ENCODE measurements around the gene PDE9A. TPM values are rescaled to one million over a fixed set of nuclear protein-coding genes. Genes with fewer than 3 reads are reported as not detected.

The PDE9A gene
- total RNA-seq, 1 donor = not detected

DNA sequence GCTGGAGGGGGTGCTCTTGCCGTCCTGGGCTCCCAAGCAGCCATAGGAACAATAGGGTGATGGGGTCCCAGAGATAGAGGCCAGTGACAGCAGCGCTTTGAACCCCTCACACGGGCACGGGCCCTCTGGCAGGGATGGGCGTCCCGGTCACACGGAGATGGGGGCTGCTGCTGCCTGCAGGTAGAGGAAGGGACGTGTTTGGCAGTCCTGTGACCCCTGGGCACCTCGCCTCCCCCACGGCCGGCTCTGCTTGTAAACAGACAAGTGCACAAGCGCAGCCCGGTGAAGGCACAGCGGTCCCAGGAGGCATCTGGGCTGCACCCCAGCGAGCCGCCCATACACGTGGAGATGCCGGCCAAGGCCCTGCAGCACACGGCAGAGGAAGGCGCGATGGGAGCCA, 36.5 kb upstream of the PDE9A start:
- H3K4me3 ChIP-seq (ENCODE audit: low read depth, low read length) = no peak overlapping the region
- TF ChIP-seq, protein P1, sequence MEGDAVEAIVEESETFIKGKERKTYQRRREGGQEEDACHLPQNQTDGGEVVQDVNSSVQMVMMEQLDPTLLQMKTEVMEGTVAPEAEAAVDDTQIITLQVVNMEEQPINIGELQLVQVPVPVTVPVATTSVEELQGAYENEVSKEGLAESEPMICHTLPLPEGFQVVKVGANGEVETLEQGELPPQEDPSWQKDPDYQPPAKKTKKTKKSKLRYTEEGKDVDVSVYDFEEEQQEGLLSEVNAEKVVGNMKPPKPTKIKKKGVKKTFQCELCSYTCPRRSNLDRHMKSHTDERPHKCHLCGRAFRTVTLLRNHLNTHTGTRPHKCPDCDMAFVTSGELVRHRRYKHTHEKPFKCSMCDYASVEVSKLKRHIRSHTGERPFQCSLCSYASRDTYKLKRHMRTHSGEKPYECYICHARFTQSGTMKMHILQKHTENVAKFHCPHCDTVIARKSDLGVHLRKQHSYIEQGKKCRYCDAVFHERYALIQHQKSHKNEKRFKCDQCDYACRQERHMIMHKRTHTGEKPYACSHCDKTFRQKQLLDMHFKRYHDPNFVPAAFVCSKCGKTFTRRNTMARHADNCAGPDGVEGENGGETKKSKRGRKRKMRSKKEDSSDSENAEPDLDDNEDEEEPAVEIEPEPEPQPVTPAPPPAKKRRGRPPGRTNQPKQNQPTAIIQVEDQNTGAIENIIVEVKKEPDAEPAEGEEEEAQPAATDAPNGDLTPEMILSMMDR (IDR thresholded peaks at IDR 0.05; ENCODE audit: insufficient read depth, low read length) = no peak
- no peak for DNase-seq (ENCODE audit: low read depth)

DNA sequence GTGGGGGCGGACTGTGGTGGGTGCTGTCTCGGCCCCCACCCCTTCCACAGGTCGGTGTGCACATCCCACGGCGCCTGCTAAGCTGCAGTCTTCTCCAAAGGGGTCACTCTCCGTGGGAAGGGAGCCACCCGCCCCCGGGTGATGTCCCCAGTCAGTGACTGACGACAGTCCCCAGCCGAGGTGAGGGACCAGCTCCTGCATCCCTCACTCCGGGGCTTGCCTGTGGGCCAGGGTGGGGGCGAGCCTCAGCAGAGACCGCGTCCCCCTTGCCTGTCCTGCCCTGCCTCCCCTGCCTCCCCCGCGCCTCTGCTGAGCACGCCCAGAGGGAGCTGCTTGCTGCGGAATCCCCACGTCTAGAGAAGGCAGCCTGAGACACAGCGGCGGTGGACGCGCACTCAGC, 35.9 kb upstream of the PDE9A start:
- no peak overlapping the region for H3K4me3 ChIP-seq (ENCODE audit: low read depth, low read length)
- DNase-seq (ENCODE audit: low read depth) = no peak
- TF ChIP-seq, protein P1 (IDR thresholded peaks at IDR 0.05; ENCODE audit: insufficient read depth, low read length) = no peak

DNA sequence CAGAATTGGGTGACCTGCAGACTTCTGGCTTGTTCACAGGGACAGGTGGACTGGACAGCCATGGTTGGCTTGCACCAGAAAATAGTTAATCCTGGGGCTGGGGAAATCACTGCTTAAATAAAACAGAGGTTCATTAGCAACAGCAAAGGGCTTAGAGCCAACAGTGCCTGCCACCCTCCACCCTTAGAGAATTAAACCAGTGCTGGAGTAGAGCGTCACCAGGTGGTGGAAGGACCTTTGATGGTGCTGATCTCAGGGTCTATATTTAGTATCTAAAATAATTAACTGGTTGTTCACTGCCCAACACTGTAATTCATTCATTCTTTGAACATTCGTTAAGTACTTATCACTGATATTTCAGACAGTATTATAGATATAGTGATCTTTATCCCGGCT, 34.7 kb upstream of the PDE9A start:
- TF ChIP-seq, protein P1 (IDR thresholded peaks at IDR 0.05; ENCODE audit: insufficient read depth, low read length) = no peak
- no peak overlapping the region for H3K4me3 ChIP-seq (ENCODE audit: low read depth, low read length)
- no peak for DNase-seq (ENCODE audit: low read depth)

DNA sequence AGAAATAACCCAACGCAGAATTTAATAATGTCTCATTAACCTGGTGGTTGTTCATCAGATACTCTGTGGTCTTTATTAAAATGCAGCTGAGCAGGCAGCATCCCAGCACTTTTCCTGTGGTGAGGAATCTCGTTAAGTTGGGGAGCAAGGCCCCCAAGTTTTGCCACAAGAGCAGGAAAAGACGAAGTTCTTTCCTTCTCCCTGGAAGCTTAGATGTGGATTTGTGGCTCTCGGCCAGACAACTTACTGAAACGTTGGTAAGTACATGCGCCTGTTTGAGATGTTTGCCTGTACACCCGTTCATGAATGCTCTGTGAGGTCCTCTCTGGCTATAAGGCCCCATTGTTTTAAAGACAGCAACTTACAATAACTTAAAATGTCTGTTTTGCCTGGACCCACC, 34.3 kb upstream of the PDE9A start:
- TF ChIP-seq, protein P1 (IDR thresholded peaks at IDR 0.05; ENCODE audit: insufficient read depth, low read length) = no peak
- H3K4me3 ChIP-seq (ENCODE audit: low read depth, low read length) = no peak overlapping the region
- DNase-seq (ENCODE audit: low read depth) = no peak

DNA sequence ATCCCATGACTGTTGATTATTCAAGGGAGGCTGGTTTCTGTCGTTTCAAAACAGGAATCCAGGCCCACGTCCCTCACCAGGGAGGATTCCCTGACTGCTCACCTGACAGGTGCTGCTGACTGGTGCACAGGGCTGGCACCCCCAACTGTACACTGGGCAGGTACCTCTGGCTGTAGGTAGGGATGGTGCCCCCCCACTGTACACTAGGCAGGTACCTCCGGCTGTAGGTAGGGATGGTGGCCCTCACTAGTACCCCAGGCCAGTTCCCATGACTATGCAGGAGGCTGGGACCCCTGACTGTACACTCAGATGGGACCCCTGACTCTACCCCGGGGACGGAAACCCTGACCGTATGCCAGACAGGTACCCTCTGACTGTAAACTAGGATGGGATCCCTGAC, 33.6 kb upstream of the PDE9A start:
- TF ChIP-seq, protein P1 (IDR thresholded peaks at IDR 0.05; ENCODE audit: insufficient read depth, low read length) = no peak
- H3K4me3 ChIP-seq (ENCODE audit: low read depth, low read length) = no peak overlapping the region
- DNase-seq (ENCODE audit: low read depth) = no peak

DNA sequence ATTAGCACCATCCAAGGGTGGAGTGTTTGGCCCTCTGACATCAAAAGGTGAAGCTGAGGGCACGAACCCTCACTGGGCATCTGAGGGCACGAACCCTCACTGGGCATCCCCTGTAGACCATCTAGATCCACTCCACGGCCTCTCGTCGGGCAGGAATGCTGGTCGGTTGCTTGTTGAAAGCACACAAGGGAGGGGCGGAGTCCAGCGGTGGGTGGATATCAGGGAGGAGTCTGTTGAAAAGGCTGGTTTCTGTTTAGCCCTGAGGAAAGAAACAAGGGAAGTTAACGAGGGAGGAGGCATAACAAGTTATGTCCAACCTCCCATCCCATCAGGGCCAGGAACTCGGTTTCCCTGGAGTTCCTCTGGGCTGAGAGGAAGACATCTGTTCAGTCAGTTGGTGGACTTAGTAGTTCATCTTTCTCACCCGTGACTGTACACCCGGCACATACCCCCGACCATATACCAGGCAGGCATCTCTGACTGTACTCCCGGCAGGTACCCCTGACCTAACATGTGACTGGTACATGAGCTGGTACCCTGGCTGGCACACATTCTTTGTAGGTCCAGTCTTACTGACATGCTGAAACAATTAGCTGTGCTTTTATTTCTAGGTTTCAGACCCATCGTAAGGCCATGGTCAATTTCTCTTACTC, 32.1 kb upstream of the PDE9A start:
- H3K4me3 ChIP-seq (ENCODE audit: low read depth, low read length) = no peak overlapping the region
- TF ChIP-seq, protein P1 (IDR thresholded peaks at IDR 0.05; ENCODE audit: insufficient read depth, low read length) = no peak
- peak; percentile 7 for DNase-seq (ENCODE audit: low read depth)

DNA sequence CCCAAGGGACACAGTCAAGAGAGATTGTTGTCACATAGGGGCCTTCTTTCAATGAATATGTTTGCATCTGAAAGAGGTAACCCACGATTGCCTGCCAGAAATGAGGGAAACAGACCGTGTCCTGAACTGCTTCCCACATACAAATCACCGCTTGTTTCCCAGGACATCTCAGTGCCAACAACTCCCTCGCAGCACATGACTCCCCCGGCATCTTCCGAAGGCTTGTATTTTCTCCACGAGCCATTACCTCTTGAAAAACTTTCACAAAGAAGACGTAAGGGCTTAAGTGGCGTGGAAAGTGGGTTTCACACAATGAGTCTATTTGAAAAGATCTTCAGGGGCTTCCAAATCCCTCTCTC, 31.6 kb upstream of the PDE9A start:
- TF ChIP-seq, protein P1 (IDR thresholded peaks at IDR 0.05; ENCODE audit: insufficient read depth, low read length) = no peak
- no peak overlapping the region for H3K4me3 ChIP-seq (ENCODE audit: low read depth, low read length)
- DNase-seq (ENCODE audit: low read depth) = no peak
